OCI-M2 (cell line): ENCODE measurements around the gene NEURL1B.
"Not testable (repeated sequence)": the region's sequence is repeated elsewhere in the genome, so short reads cannot be mapped to it uniquely, and the experiment has no call there.

Source experiments
- DNase-seq: peaks from one replicate; lab custom pipeline; 2025; ENCODE audit not compliant: unreplicated experiment; lab: John Stamatoyannopoulos, UW

The NEURL1B gene

GRCh38 chr5:172674155-172674554, 33.1 kb downstream of the NEURL1B start:
- no peak for DNase-seq

GRCh38 chr5:172676914-172677475, 35.9 kb downstream of the NEURL1B start:
- no peak for DNase-seq

GRCh38 chr5:172678362-172678874, 37.4 kb downstream of the NEURL1B start:
- DNase-seq: not testable (repeated sequence)

DNA sequence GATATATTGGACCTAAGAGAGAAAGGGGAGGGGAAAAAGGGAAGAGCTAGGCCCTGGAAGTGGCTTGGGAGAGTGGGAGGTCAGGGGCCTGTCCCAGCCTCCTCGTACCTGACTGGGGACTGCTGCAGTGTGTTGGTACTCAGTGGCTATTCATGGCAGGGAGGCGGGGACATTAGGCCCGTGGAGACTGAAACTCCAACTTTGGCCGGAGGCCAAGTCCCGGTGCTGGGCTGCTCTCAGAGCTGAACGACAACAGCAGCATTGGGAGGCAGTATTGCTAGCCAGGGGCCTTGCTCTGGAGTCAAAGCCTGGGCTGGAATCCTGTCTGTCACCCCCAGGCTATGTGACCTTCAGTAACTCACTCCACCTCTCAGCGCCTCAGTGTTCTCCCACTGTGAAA, 37.8 kb downstream of the NEURL1B start:
- no peak for DNase-seq

GRCh38 chr5:172679628-172680212, 38.7 kb downstream of the NEURL1B start:
- no peak for DNase-seq

GRCh38 chr5:172680921-172681320, 39.9 kb downstream of the NEURL1B start:
- DNase-seq: no peak

DNA sequence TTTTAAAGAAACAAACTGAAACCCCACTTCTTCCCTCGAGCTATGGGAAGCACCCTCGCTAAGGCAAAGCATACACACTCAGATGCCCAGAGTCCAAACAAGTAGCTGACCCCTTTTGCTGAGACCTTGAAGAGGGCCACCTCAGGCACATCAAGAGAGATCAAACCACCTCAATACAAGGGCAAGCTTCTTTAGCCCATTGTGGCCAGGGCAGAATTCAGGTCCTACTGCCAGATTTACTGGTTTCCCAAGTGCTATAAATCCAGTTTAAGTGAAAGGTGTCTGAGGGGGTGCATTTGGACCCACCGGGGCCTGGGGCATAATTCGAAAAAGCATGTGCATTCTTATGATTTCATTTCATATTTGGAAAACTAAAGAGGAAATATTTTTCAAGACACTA, 40.4 kb downstream of the NEURL1B start:
- DNase-seq: no peak

DNA sequence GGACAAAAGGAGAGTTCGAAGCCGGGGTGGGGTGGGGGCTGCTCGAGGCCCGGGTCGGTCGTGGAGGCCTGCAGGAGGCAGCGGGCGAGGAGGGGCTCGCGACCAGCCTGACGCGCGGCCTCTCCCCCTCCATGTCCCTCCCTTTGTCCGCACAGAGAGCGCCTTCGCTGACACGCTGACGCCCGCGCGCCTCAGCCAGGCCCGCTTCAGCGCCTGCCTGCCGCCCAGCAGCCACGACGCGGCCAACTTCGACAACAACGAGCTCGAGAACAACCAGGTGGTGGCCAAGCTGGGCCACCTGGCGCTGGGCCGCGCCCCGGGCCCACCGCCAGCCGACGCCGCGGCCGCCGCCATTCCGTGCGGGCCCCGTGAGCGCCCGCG, 42.2 kb downstream of the NEURL1B start:
- no peak for DNase-seq

DNA sequence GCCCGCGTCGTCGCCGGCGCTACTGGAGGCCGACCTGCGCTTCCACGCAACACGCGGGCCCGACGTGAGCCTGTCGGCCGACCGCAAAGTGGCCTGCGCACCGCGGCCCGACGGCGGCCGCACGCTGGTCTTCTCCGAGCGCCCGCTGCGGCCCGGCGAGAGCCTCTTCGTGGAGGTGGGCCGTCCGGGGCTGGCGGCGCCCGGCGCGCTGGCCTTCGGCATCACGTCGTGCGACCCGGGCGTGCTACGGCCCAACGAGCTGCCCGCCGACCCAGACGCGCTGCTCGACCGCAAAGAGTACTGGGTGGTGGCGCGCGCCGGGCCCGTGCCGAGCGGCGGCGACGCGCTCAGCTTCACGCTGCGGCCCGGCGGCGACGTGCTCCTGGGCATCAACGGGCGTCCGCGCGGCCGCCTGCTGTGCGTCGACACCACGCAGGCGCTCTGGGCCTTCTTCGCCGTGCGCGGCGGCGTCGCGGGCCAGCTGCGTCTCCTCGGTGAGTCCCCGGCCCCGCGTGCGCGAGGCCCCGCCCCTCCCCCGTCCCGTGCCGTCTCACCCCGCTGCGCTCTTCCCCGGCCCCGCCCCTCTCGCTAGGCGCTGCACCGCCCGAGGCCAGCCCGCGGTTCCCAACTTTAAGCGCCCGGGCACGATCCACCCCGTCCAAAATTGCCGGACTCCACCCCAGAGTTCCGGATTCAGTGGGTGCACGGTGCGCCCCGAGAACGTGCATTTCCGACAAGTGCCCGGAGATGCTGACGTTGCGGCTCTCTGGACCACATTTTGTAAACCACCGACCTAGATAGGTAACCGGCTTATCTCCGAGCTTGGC, 42.8 kb downstream of the NEURL1B start:
- no peak for DNase-seq

GRCh38 chr5:172685091-172685490, 44.0 kb downstream of the NEURL1B start:
- DNase-seq: no peak

DNA sequence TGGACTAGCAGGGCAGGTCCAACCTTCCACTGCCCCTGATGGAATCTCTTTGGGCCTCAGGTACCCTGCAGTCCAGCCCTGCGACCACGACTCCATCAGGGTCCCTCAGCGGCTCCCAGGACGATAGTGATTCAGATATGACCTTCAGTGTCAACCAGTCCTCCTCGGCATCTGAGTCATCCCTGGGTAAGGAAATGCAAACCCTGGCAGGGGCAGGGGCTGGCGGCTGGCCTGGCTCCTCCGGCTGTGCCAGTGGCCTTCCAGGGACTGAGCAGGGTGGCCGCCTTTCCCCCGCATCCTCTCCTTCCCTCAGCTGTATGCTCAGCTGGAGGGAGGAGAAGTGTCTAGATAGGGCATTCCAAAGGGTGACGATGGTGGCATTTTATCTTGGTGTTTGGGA, 45.0 kb downstream of the NEURL1B start:
- no peak for DNase-seq

- DNase-seq: no peak
Measured at GRCh38 chr5:172686539-172687390, 45.7 kb downstream of the NEURL1B start.

DNA sequence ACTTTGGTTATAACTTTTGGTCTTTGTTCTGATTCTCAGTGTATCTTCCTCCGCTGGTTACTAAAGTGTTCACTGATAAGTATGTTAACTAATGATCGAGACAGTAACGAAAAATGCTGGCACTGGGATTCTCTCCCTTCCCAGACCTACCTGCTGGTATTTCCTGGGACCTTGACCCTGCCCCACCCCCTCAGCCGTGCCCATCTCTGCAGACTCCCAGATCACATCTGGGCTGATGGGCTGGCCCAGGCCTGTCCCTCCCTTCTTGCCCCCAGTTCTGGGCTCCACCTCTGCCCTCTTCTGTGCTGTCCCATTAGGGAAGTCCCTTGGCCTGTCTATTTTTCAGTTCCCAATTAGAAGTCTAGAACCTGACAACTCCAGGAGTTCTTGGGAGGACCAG, 46.9 kb downstream of the NEURL1B start:
- DNase-seq: no peak

DNA sequence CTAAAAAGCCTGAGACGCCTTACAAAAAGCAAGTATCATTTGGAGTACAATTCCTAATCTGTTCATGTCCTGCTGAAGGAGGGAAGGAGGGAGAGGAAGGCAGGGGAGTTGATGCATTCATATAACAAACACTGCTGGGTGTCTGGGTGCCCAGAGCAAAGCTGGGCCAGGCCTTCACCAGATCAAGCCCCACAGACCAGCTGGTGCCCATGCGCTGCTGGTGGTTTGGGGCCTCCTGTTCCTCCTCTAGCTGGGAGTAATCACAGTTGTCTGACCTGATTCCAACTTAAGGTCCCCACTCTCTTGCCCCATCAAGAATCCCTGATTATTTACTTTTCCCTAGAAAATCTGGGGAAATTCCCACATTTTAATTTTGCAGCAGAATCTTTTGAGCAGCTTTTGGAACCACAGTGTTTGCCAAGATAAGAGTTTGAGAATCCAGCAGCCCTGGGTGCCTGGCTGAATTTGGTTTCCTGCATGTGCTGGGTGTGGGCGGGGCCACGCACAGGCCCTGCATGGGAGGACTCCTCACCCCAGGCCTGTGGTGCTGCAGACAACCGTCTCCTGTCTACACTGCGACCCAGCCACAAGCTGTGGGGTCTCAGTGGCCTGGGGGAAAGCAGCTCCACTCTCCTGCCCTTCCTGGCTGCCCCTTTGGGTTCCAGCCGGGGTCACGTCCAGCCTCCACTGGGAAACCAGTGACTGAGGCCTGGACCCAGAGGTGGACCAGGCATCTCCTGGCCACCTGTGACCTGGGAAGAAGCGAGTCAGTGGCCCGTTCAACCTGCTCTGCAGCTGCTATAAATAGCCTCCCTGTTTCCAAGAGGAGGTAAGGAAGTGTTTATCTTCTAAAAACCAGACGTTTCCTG, 47.5 kb downstream of the NEURL1B start:
- no peak for DNase-seq

GRCh38 chr5:172689218-172689572, 48.1 kb downstream of the NEURL1B start:
- DNase-seq: no peak

DNA sequence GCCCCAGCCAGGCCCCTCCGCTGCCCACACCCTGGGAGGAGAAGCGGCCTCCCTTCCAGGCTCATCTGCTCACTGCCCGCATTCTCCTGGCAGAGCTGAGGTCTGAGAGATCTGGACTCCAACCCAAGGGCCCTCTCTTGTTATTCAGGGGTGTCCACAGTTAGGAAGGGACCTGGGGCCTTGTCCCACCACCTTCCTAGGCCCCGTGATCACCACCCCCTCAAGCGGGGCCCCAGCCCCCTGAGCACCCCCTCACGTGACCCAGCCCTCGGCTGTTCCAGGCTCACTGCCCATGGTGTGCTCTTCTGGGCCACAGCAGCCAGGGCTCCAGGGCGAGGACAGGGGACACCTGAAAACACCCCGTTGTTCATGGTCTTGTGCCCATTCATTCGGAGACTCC, 48.7 kb downstream of the NEURL1B start:
- no peak for DNase-seq

DNA sequence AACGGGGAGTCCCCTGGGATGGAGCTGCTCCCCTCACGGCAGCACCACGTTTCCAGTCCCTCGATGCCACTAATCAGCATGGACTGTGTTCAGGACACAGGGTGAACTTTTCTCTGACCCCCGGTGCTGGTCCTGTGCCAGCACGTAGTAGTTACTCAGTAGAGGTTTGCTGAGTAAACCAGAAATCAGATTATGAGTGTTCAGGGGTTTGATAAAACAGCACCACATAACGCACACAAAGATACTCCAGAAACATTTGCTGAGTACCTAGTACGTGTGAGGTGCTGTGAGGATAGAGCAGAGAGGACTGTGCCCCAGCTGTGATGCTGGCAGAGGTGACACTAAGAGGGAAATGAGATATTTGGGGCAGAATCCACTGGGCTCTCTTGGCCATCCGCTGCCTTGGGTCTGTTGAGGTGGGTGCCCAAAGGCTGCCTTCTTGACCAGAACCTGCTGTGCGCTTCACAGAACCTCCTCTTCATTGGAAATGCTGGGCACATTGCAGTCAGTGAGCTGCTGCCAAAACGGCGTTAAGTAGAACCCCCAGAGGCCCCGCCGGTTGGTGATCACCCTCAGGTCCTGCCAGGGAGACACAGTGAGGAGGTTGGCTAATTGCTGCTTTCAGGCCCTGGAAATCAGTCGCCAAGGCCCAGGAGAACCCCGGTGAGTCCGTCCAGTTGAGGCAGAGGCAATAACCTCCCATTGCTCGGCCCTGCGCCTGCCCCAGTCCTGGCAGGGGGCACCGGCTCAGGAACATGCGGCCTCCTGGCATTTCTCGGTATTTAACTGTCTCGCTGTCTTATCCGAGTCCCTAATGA, 49.4 kb downstream of the NEURL1B start:
- no peak for DNase-seq

DNA sequence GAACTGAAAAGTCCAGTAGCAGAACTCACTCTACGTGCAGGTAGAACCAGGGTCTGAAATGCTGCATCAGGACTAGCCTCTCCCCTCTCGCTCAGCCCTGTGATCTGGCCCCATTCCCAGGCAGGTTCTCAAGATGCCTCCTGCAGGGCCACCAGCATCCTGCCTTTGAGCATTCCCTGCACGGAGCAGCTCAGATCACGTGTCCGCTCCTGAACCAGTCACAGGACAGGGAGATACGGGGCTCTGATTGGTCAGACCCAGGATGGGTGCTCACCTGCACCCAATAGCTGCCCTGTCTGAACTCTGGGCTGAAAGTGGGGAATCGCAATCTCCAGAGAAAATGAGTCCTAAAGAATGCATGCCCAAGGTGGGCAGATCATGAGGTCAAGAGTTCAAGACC, 50.8 kb downstream of the NEURL1B start:
- DNase-seq: no peak

DNA sequence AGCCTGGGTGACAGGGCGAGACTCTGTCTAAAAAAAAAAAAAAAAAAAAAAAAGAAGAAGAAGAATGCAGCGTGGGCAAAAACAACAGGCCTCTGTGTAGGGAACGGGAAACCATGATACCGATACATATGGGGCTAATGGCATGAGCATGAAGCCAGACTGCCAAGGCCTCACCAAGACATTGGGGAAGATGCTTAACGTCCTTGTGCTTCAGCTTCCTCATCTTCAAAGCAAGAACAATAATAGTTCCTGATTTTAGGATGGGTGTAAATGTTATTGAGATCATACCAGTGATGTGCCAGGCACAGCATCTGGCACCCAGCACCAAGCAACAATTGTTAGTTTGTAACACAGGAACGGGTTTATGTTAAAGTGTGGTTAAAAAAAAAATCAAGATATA, 51.4 kb downstream of the NEURL1B start:
- no peak for DNase-seq

DNA sequence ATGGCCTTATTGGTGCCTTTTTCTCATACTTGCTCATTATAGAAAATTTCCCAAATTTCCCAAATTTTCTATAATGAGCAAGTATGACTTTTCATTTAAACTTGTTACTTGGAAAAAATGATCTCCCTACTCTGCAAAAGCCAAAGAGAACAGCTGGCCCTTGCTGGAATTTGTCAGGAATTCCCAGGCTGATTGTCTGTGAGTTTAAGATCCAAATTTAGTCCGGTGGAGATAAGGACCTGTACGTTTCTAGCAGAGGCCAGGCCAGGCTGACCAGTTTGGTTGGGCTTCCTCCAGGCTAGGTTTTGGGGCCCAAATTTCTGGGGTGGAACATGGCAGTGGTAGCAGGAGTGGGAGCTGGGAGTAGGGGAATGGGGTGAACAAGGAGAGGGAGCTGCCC, 51.9 kb downstream of the NEURL1B start:
- no peak for DNase-seq
